ENCODE data around the gene LIN7A.
"Not testable (repeated sequence)": the region's sequence is repeated elsewhere in the genome, so short reads cannot be mapped to it uniquely, and the experiment has no call there.

The LIN7A gene

GRCh38 chr12:80802652-80803400 is 134.9 kb downstream of the LIN7A start:
- DNase-seq, result no peak

GRCh38 chr12:80798281-80798680 is 139.5 kb downstream of the LIN7A start:
- no peak for DNase-seq

GRCh38 chr12:80794551-80794950 is 143.2 kb downstream of the LIN7A start:
- no peak for DNase-seq

GRCh38 chr12:80792861-80793260 is 144.9 kb downstream of the LIN7A start:
- no peak for DNase-seq

GRCh38 chr12:80791863-80792262 is 145.9 kb downstream of the LIN7A start:
- DNase-seq, result no peak

GRCh38 chr12:80788407-80788806 is 149.3 kb downstream of the LIN7A start:
- DNase-seq, result not testable (repeated sequence)

- DNase-seq, result not testable (repeated sequence)
Observed at GRCh38 chr12:80782963-80783470, 154.7 kb downstream of the LIN7A start.

- no peak for DNase-seq
Observed at GRCh38 chr12:80781313-80781712, 156.4 kb downstream of the LIN7A start.

- DNase-seq, result no peak
Observed at GRCh38 chr12:80780746-80781145, 157.0 kb downstream of the LIN7A start.

- no peak for DNase-seq
Observed at GRCh38 chr12:80778005-80778541, 159.7 kb downstream of the LIN7A start.

GRCh38 chr12:80777587-80777986 is 160.1 kb downstream of the LIN7A start:
- DNase-seq, result no peak

GRCh38 chr12:80776706-80777105 is 161.0 kb downstream of the LIN7A start:
- DNase-seq, result no peak

- no peak for DNase-seq
Observed at GRCh38 chr12:80770958-80771357, 166.8 kb downstream of the LIN7A start.

- DNase-seq, result no peak
Observed at GRCh38 chr12:80769553-80770140, 168.1 kb downstream of the LIN7A start.

GRCh38 chr12:80766897-80767296 is 170.8 kb downstream of the LIN7A start:
- DNase-seq, result no peak

GRCh38 chr12:80766210-80766609 is 171.5 kb downstream of the LIN7A start:
- DNase-seq, result no peak

- no peak for DNase-seq
Observed at GRCh38 chr12:80763874-80764273, 173.9 kb downstream of the LIN7A start.

- DNase-seq, result no peak
Observed at GRCh38 chr12:80761838-80762237, 175.9 kb downstream of the LIN7A start.

GRCh38 chr12:80756875-80757274 is 180.9 kb downstream of the LIN7A start:
- DNase-seq, result no peak

- no peak for DNase-seq
Observed at GRCh38 chr12:80754274-80754673, 183.5 kb downstream of the LIN7A start.

GRCh38 chr12:80752464-80752863 is 185.3 kb downstream of the LIN7A start:
- no peak for DNase-seq

GRCh38 chr12:80749456-80749855 is 188.3 kb downstream of the LIN7A start:
- DNase-seq, result no peak

GRCh38 chr12:80747800-80748199 is 189.9 kb downstream of the LIN7A start:
- DNase-seq, result no peak

GRCh38 chr12:80745851-80746505 is 191.8 kb downstream of the LIN7A start:
- DNase-seq, result no peak

Measured in activated T-cell treated with anti-CD3 and anti-CD28 coated beads, Interleukin-2, amount 50 U/mL, for 1 hour (primary cell).